Uterus (tissue), 2 donors: ENCODE measurements around the gene PROX1.

Experiments
- CTCF ChIP-seq, 4 experiments: fragments of 200-600 bp in 2 of 4; fragments of 450-650 bp in 2 of 4; sonication (generic) in 2 of 4; IDR thresholded peaks; one replicate each; pipeline ENCODE4 v1.5.1; 2016 to 2019; ENCODE audit warnings: antibody characterized with exemption in 4 of 4, mild to moderate bottlenecking in 2 of 4, moderate library complexity in 1 of 4
- POLR2A ChIP-seq, 2 donors: fragments of 450-650 bp; IDR thresholded peaks; one replicate each; pipeline ENCODE4 v1.6.1; 2016; ENCODE audit warnings: antibody characterized with exemption in 2 of 2, mild to moderate bottlenecking in 1 of 2, moderate library complexity in 1 of 2

- TF ChIP-seq CTCF (IDR thresholded peaks at IDR 0.05) = no peak
- TF ChIP-seq POLR2A (IDR thresholded peaks at IDR 0.05) = no peak
Observed at GRCh38 chr1:213982672-213983492, 4.9 kb upstream of the PROX1 start.
